ENCODE data around the gene AP1S1. TPM values are rescaled to one million over a fixed set of nuclear protein-coding genes. Genes with fewer than 3 reads are reported as not detected.

The AP1S1 gene
- total and polyA plus RNA-seq, 7 donors, result 5.7 to 29.9 (median 7.1) TPM

- H3K36me3 ChIP-seq (ENCODE audit: insufficient read depth in 1 of 2, low read depth in 1 of 2), result peaks cover 7 to 82% of the 10 kb centered on the region in 2 donors
Observed at GRCh38 chr7:101210143-101210542, 55.9 kb downstream of the AP1S1 start.

More at GRCh38 chr7:101210143-101210542, 55.9 kb downstream of the AP1S1 start:
- intact Hi-C loops (cut with DNase I), result no loop called here
- no peak for ATAC-seq
- TF ChIP-seq CTCF (IDR thresholded peaks at IDR 0.05), result no peak
- 93 to 95% (median 93%) methylated on average over 18 to 19 of the region's 19 CpGs for WGBS, 3 donors
- no peak for DNase-seq
- no peak overlapping the region for H3K4me3 ChIP-seq
- H3K27ac ChIP-seq, result no peak overlapping the region
- no peaks in the 10 kb centered on the region for H3K4me1 ChIP-seq
- no peaks in the 10 kb centered on the region for H3K9me3 ChIP-seq
- no peaks in the 10 kb centered on the region for H3K27me3 ChIP-seq (ENCODE audit: insufficient read depth in 3 of 3, low read length in 2 of 3)

Other genes with a start within 250 kb of the AP1S1 start
- gene MUC3A, start 204.9 kb upstream of the AP1S1 start, total RNA-seq, result under 1 TPM; 0.10 to 0.79 (median 0.30) TPM
- gene MUC3A, start 204.9 kb upstream of the AP1S1 start, polyA plus RNA-seq, result under 1 TPM; 0.22 to 0.37 (median 0.30) TPM
- under 1 TPM in 2 of 4 donors, not detected in 2; 0.02 to 0.13 TPM for gene MUC12, start 184.9 kb upstream of the AP1S1 start, total RNA-seq
- under 1 TPM in 1 of 3 donors, not detected in 2; 0.09 TPM for gene MUC12, start 184.9 kb upstream of the AP1S1 start, polyA plus RNA-seq
- under 1 TPM in 1 of 4 donors, not detected in 3; 0.02 TPM for gene MUC17, start 134.4 kb upstream of the AP1S1 start, total RNA-seq
- under 1 TPM in 1 of 3 donors, not detected in 2; 0.03 TPM for gene MUC17, start 134.4 kb upstream of the AP1S1 start, polyA plus RNA-seq
- 10 to 100 TPM; 10.1 to 15.7 (median 13.8) TPM for gene TRIM56, start 69.0 kb upstream of the AP1S1 start, total RNA-seq
- gene TRIM56, start 69.0 kb upstream of the AP1S1 start, polyA plus RNA-seq, result 10 to 100 TPM in 1 of 3 donors, 1 to 10 TPM in 2; 3.2 to 13.3 (median 5.8) TPM
- gene SERPINE1, start 27.4 kb upstream of the AP1S1 start, total RNA-seq, result 10 to 100 TPM in 1 of 4 donors, 1 to 10 TPM in 3; 7.1 to 14.4 (median 7.4) TPM
- 100 to 1,000 TPM in 1 of 3 donors, 1 to 10 TPM in 2; 4.3 to 269 (median 5.9) TPM for gene SERPINE1, start 27.4 kb upstream of the AP1S1 start, polyA plus RNA-seq
- gene VGF, start 11.1 kb downstream of the AP1S1 start, total RNA-seq, result under 1 TPM in 1 of 4 donors, not detected in 3; 0.10 TPM
- 1 to 10 TPM in 1 of 3 donors, under 1 TPM in 1, not detected in 1; 0.03 to 4.3 TPM for gene VGF, start 11.1 kb downstream of the AP1S1 start, polyA plus RNA-seq
- not detected for gene NAT16, start 25.8 kb downstream of the AP1S1 start, total RNA-seq
- under 1 TPM in 1 of 3 donors, not detected in 2; 0.01 TPM for gene NAT16, start 25.8 kb downstream of the AP1S1 start, polyA plus RNA-seq
- not detected for gene MOGAT3, start 46.6 kb downstream of the AP1S1 start, total RNA-seq
- gene MOGAT3, start 46.6 kb downstream of the AP1S1 start, polyA plus RNA-seq, result not detected
- gene PLOD3, start 63.1 kb downstream of the AP1S1 start, total RNA-seq, result 10 to 100 TPM; 18.5 to 25.4 (median 20.4) TPM
- gene PLOD3, start 63.1 kb downstream of the AP1S1 start, polyA plus RNA-seq, result 10 to 100 TPM; 12.9 to 45.4 (median 15.2) TPM
- 10 to 100 TPM; 40.8 to 58.1 (median 48.1) TPM for gene ZNHIT1, start 63.7 kb downstream of the AP1S1 start, total RNA-seq
- 10 to 100 TPM; 65.0 to 89.5 (median 67.6) TPM for gene ZNHIT1, start 63.7 kb downstream of the AP1S1 start, polyA plus RNA-seq
- 1 to 10 TPM; 1.0 to 2.1 (median 1.5) TPM for gene CLDN15, start 83.3 kb downstream of the AP1S1 start, total RNA-seq
- 1 to 10 TPM in 2 of 3 donors, under 1 TPM in 1; 0.52 to 2.2 (median 1.9) TPM for gene CLDN15, start 83.3 kb downstream of the AP1S1 start, polyA plus RNA-seq
- gene FIS1, start 90.6 kb downstream of the AP1S1 start, total RNA-seq, result 100 to 1,000 TPM; 239 to 368 (median 261) TPM
- gene FIS1, start 90.6 kb downstream of the AP1S1 start, polyA plus RNA-seq, result 100 to 1,000 TPM; 263 to 341 (median 312) TPM
- 10 to 100 TPM; 18.7 to 26.0 (median 21.5) TPM for gene IFT22, start 167.3 kb downstream of the AP1S1 start, total RNA-seq
- 10 to 100 TPM; 23.2 to 42.2 (median 27.1) TPM for gene IFT22, start 167.3 kb downstream of the AP1S1 start, polyA plus RNA-seq
- not detected for gene COL26A1, start 208.4 kb downstream of the AP1S1 start, total RNA-seq
- under 1 TPM in 1 of 3 donors, not detected in 2; 0.03 TPM for gene COL26A1, start 208.4 kb downstream of the AP1S1 start, polyA plus RNA-seq

Measured in psoas muscle (tissue), 8 donors.